PC-9 (cell line): Measurements from ENCODE around the gene RBFOX2. TPM values are rescaled to one million over a fixed set of nuclear protein-coding genes. Genes with fewer than 3 reads are reported as not detected.

ENCODE experiments used
- BruUV-seq: library from RNA; stranded (reverse); fragments of 400-500 nt; replicated peaks from 2 replicates; lab custom pipeline; 2021; lab: Mats Ljungman, UMichigan
- CTCF ChIA-PET: fragments of 300-600 bp; sonication (Branson Sonifier 250); formaldehyde crosslinking; loops from one replicate; lab custom pipeline; 2022; ENCODE audit warnings: antibody characterized with exemption; lab: Charles Lee
- POLR2A ChIA-PET: fragments of 300-600 bp; sonication (Branson Sonifier 250); formaldehyde crosslinking; loops from one replicate; lab custom pipeline; 2022; ENCODE audit warnings: antibody characterized with exemption; ENCODE audit not compliant: unreplicated experiment; lab: Charles Lee
- DNase-seq, 2 experiments: peaks; one replicate each; pipeline versions ENCODE4 v3.0.0 to v3.0.0-alpha.2; 2015 to 2022; ENCODE audit warnings: mixed read lengths in 1 of 2
- H2AFZ ChIP-seq: fragments of 200-600 bp; sonication (generic); 2 replicates; pipeline ENCODE4 v1.8.1; 2017; ENCODE audit warnings: antibody characterized with exemption
- H3F3A ChIP-seq: fragments of 200-600 bp; sonication (generic); 2 replicates; pipeline ENCODE4 v1.8.1; 2017; ENCODE audit warnings: antibody characterized with exemption, mild to moderate bottlenecking, low read depth; ENCODE audit not compliant: insufficient read depth
- H3K27ac ChIP-seq: fragments of 200-600 bp; sonication (generic); 2 replicates; pipeline ENCODE4 v1.6.1; 2016; ENCODE audit warnings: mixed run types
- H3K27me3 ChIP-seq: fragments of 200-600 bp; sonication (generic); 2 replicates; pipeline ENCODE4 v1.6.1; 2016; ENCODE audit warnings: low read depth, mixed run types; ENCODE audit not compliant: insufficient read depth
- H3K36me3 ChIP-seq: fragments of 200-600 bp; sonication (generic); 2 replicates; pipeline ENCODE4 v1.6.1; 2016; ENCODE audit warnings: low read depth, mixed run types
- H3K4me1 ChIP-seq: fragments of 200-600 bp; sonication (generic); replicated peaks from 2 replicates; pipeline ENCODE4 v1.6.1; 2016; ENCODE audit warnings: mixed run types; ENCODE audit not compliant: insufficient read depth
- H3K4me2 ChIP-seq: fragments of 200-600 bp; sonication (generic); 2 replicates; pipeline ENCODE4 v1.6.1; 2017; ENCODE audit warnings: mixed run types
- H3K4me3 ChIP-seq: fragments of 200-600 bp; sonication (generic); 2 replicates; pipeline ENCODE4 v1.6.1; 2016; ENCODE audit warnings: mixed run types
- H3K79me2 ChIP-seq: fragments of 200-600 bp; sonication (generic); 2 replicates; pipeline ENCODE4 v1.6.1; 2017; ENCODE audit warnings: low read depth, mixed run types
- H3K9me2 ChIP-seq: fragments of 200-600 bp; sonication (generic); 2 replicates; pipeline ENCODE4 v1.8.1; 2017; ENCODE audit warnings: mild to moderate bottlenecking; ENCODE audit not compliant: insufficient read depth
- H3K9me3 ChIP-seq: fragments of 200-600 bp; sonication (generic); 2 replicates; pipeline ENCODE4 v1.8.1; 2016; ENCODE audit warnings: low read depth; ENCODE audit not compliant: insufficient read depth
- H4K20me1 ChIP-seq: fragments of 200-600 bp; sonication (generic); 2 replicates; pipeline ENCODE4 v1.8.1; 2017; ENCODE audit not compliant: insufficient read depth
- CTCF ChIP-seq: fragments of 200-600 bp; sonication (generic); conservative IDR thresholded peaks from 2 replicates; pipeline ENCODE4 v1.6.1; 2017; ENCODE audit warnings: mixed run types, antibody characterized with exemption, mild to moderate bottlenecking, moderate library complexity
- EZH2 ChIP-seq: fragments of 200-600 bp; sonication (generic); IDR thresholded peaks from 2 replicates; pipeline ENCODE4 v1.8.0; 2017; ENCODE audit warnings: antibody characterized with exemption, low read depth
- intact Hi-C: fragments of 100-400 bp; cut with micrococcal nuclease; formaldehyde crosslinking; loops from one replicate; pipeline ENCODE4 v1.10.0; 2022; ENCODE audit not compliant: unreplicated experiment
- total RNA-seq: library from RNA; stranded (reverse); gene quantifications from 2 replicates; pipeline ENCODE4 v1.2.3, GENCODE V29; 2021

Gene RBFOX2
- total RNA-seq, 1 experiment from 2014 or later, result 109 TPM

GRCh38 chr22:35812600-35812999 is 216.0 kb downstream of the RBFOX2 start:
- Histone ChIP-seq H3K9me3 (peaks cover 25% of the 10 kb centered on the region), H3K4me3 (no peak overlapping the region), H3F3A (peaks cover 29% of the 10 kb centered on the region), H4K20me1 (0 out of 2 replicates have a peak, but pooled peaks cover under 1% of the 10 kb centered on the region), H3K9me2 (no peaks in the 10 kb centered on the region), H3K36me3 (peaks cover 54% of the 10 kb centered on the region), H2AFZ (no peak overlapping the region), H3K27me3 (no peaks in the 10 kb centered on the region), H3K4me1 (no peaks in the 10 kb centered on the region), H3K27ac (no peak overlapping the region), H3K79me2 (peaks cover 82% of the 10 kb centered on the region), H3K4me2 (no peak overlapping the region)
- no TSS peak for BruUV-seq
- POLR2A ChIA-PET, result no interaction called here
- CTCF ChIA-PET, result no interaction called here
- intact Hi-C loops, result no loop called here
- no peak for DNase-seq
- TF ChIP-seq EZH2, result no peak
- no peak for TF ChIP-seq CTCF

GRCh38 chr22:35811670-35812069 is 217.0 kb downstream of the RBFOX2 start:
- H2AFZ ChIP-seq, result no peak overlapping the region
- no peak overlapping the region for H3K27ac ChIP-seq
- intact Hi-C loops, result no loop called here
- no peaks in the 10 kb centered on the region for H3K27me3 ChIP-seq
- H3K4me3 ChIP-seq, result no peak overlapping the region
- DNase-seq, result no peak
- peaks cover 31% of the 10 kb centered on the region for H3F3A ChIP-seq
- H3K9me3 ChIP-seq, result peaks cover 25% of the 10 kb centered on the region
- no peaks in the 10 kb centered on the region for H3K4me1 ChIP-seq
- H4K20me1 ChIP-seq, result 0 out of 2 replicates have a peak, but pooled peaks cover 6% of the 10 kb centered on the region
- ChIA-PET CTCF (no interaction called here), POLR2A (no interaction called here)
- peaks cover 86% of the 10 kb centered on the region for H3K79me2 ChIP-seq
- no peaks in the 10 kb centered on the region for H3K9me2 ChIP-seq
- TF ChIP-seq CTCF (no peak), EZH2 (no peak)
- H3K36me3 ChIP-seq, result peaks cover 54% of the 10 kb centered on the region
- no TSS peak for BruUV-seq
- no peak overlapping the region for H3K4me2 ChIP-seq

- no TSS peak for BruUV-seq
- Histone ChIP-seq H3K27ac (no peak overlapping the region), H3K36me3 (peaks cover 47% of the 10 kb centered on the region), H3K27me3 (no peaks in the 10 kb centered on the region), H4K20me1 (0 out of 2 replicates have a peak, but pooled peaks cover 6% of the 10 kb centered on the region), H3K9me2 (no peaks in the 10 kb centered on the region), H3F3A (peaks cover 29% of the 10 kb centered on the region), H3K4me2 (no peak overlapping the region), H3K9me3 (peaks cover 21% of the 10 kb centered on the region), H2AFZ (no peak overlapping the region), H3K4me3 (no peak overlapping the region), H3K79me2 (peaks cover 83% of the 10 kb centered on the region), H3K4me1 (no peaks in the 10 kb centered on the region)
- TF ChIP-seq EZH2, result no peak
- TF ChIP-seq CTCF, result no peak
- no peak for DNase-seq
- POLR2A ChIA-PET, result no interaction called here
- CTCF ChIA-PET, result no interaction called here
- intact Hi-C loops, result no loop called here
These were observed 218.8 kb downstream of the RBFOX2 start for GRCh38 chr22:35809816-35810215.
